Mucosa of stomach (tissue), 1 donor: ENCODE data around the gene KDM5D.
A peak's percentile ranks its signal among the peaks of the same experiment; 100 is the strongest.

ENCODE experiments used
- H3K27me3 ChIP-seq: one replicate; pipeline ENCODE4 v1.7.0; 2013; ENCODE audit warnings: mild to moderate bottlenecking, low read length; ENCODE audit not compliant: control insufficient read depth, insufficient read depth
- H3K36me3 ChIP-seq: one replicate; pipeline ENCODE4 v1.7.0; 2013; ENCODE audit warnings: low read length; ENCODE audit not compliant: control insufficient read depth, insufficient read depth
- H3K4me1 ChIP-seq: one replicate; pipeline ENCODE4 v1.7.0; 2013; ENCODE audit warnings: mild to moderate bottlenecking, low read length; ENCODE audit not compliant: control insufficient read depth, insufficient read depth
- H3K4me3 ChIP-seq: one replicate; pipeline ENCODE4 v1.7.0; 2013; ENCODE audit warnings: low read length
- H3K9ac ChIP-seq: one replicate; pipeline ENCODE4 v1.7.0; 2013; ENCODE audit warnings: mild to moderate bottlenecking, low read length, moderate library complexity
- H3K9me3 ChIP-seq: one replicate; pipeline ENCODE4 v1.7.0; 2013; ENCODE audit warnings: mild to moderate bottlenecking, low read length, moderate library complexity; ENCODE audit not compliant: control insufficient read depth
- donor health status: Pancreatic carcinoma.

Gene KDM5D

GRCh38 chrY:19744381-19745378 is at the start of gene KDM5D:
KDM5D (minus strand) TSS chrY:19744726; CDS start chrY:19744534, 192 bp downstream.
- H3K36me3 ChIP-seq: no peaks in the 10 kb centered on the region
- peak within 1 kb of the TSS; percentile 84 for H3K4me3 ChIP-seq
- no peaks in the 10 kb centered on the region for H3K27me3 ChIP-seq
- peak within 1 kb of the TSS; percentile 87 for H3K9ac ChIP-seq
- H3K4me1 ChIP-seq: no peaks in the 10 kb centered on the region
- no peaks in the 10 kb centered on the region for H3K9me3 ChIP-seq

- Histone ChIP-seq H3K36me3 (no peaks in the 10 kb centered on the region), H3K4me1 (no peaks in the 10 kb centered on the region), H3K4me3 (no peak overlapping the region), H3K9ac (no peak overlapping the region), H3K27me3 (no peaks in the 10 kb centered on the region), H3K9me3 (no peaks in the 10 kb centered on the region)
Observed at GRCh38 chrY:19768375-19768774, 23.8 kb upstream of the KDM5D start.

GRCh38 chrY:19743331-19743730 is 1.2 kb downstream of the KDM5D start:
- peak overlapping the region; percentile 87 for H3K9ac ChIP-seq
- no peaks in the 10 kb centered on the region for H3K27me3 ChIP-seq
- no peaks in the 10 kb centered on the region for H3K4me1 ChIP-seq
- H3K4me3 ChIP-seq: no peak overlapping the region
- H3K36me3 ChIP-seq: no peaks in the 10 kb centered on the region
- H3K9me3 ChIP-seq: no peaks in the 10 kb centered on the region

GRCh38 chrY:19742153-19742552 is 2.4 kb downstream of the KDM5D start:
- Histone ChIP-seq H3K4me3 (no peak overlapping the region), H3K4me1 (no peaks in the 10 kb centered on the region), H3K27me3 (no peaks in the 10 kb centered on the region), H3K36me3 (no peaks in the 10 kb centered on the region), H3K9me3 (no peaks in the 10 kb centered on the region), H3K9ac (no peak overlapping the region)

- no peaks in the 10 kb centered on the region for H3K4me1 ChIP-seq
- no peak overlapping the region for H3K9ac ChIP-seq
- no peaks in the 10 kb centered on the region for H3K27me3 ChIP-seq
- H3K36me3 ChIP-seq: no peaks in the 10 kb centered on the region
- H3K4me3 ChIP-seq: no peak overlapping the region
- H3K9me3 ChIP-seq: no peaks in the 10 kb centered on the region
Observed at GRCh38 chrY:19734425-19734824, 10.1 kb downstream of the KDM5D start.

GRCh38 chrY:19717950-19718349 is 26.6 kb downstream of the KDM5D start:
- Histone ChIP-seq H3K36me3 (no peaks in the 10 kb centered on the region), H3K4me1 (no peaks in the 10 kb centered on the region), H3K9me3 (no peaks in the 10 kb centered on the region), H3K4me3 (no peak overlapping the region), H3K9ac (no peak overlapping the region), H3K27me3 (no peaks in the 10 kb centered on the region)

- Histone ChIP-seq H3K4me3 (no peak overlapping the region), H3K4me1 (no peaks in the 10 kb centered on the region), H3K27me3 (no peaks in the 10 kb centered on the region), H3K9ac (no peak overlapping the region), H3K9me3 (no peaks in the 10 kb centered on the region), H3K36me3 (no peaks in the 10 kb centered on the region)
Observed at GRCh38 chrY:19717146-19717545, 27.4 kb downstream of the KDM5D start.

GRCh38 chrY:19715226-19715625 is 29.3 kb downstream of the KDM5D start:
- Histone ChIP-seq H3K9ac (no peak overlapping the region), H3K27me3 (no peaks in the 10 kb centered on the region), H3K4me3 (no peak overlapping the region), H3K36me3 (no peaks in the 10 kb centered on the region), H3K9me3 (no peaks in the 10 kb centered on the region), H3K4me1 (no peaks in the 10 kb centered on the region)

- no peaks in the 10 kb centered on the region for H3K9me3 ChIP-seq
- no peak overlapping the region for H3K9ac ChIP-seq
- H3K4me1 ChIP-seq: no peaks in the 10 kb centered on the region
- no peak overlapping the region for H3K4me3 ChIP-seq
- no peaks in the 10 kb centered on the region for H3K36me3 ChIP-seq
- no peaks in the 10 kb centered on the region for H3K27me3 ChIP-seq
Observed at GRCh38 chrY:19713430-19713829, 31.1 kb downstream of the KDM5D start.

GRCh38 chrY:19706273-19706672 is 38.3 kb downstream of the KDM5D start:
- H3K9me3 ChIP-seq: no peaks in the 10 kb centered on the region
- no peak overlapping the region for H3K4me3 ChIP-seq
- H3K27me3 ChIP-seq: no peaks in the 10 kb centered on the region
- H3K4me1 ChIP-seq: no peaks in the 10 kb centered on the region
- no peaks in the 10 kb centered on the region for H3K36me3 ChIP-seq
- H3K9ac ChIP-seq: no peak overlapping the region

- H3K9me3 ChIP-seq: no peaks in the 10 kb centered on the region
- H3K4me1 ChIP-seq: no peaks in the 10 kb centered on the region
- H3K4me3 ChIP-seq: no peak overlapping the region
- H3K27me3 ChIP-seq: no peaks in the 10 kb centered on the region
- no peak overlapping the region for H3K9ac ChIP-seq
- H3K36me3 ChIP-seq: no peaks in the 10 kb centered on the region
Observed at GRCh38 chrY:19698495-19698894, 46.0 kb downstream of the KDM5D start.

- Histone ChIP-seq H3K9ac (no peak overlapping the region), H3K27me3 (no peaks in the 10 kb centered on the region), H3K4me1 (no peaks in the 10 kb centered on the region), H3K9me3 (no peaks in the 10 kb centered on the region), H3K36me3 (no peaks in the 10 kb centered on the region), H3K4me3 (no peak overlapping the region)
Observed at GRCh38 chrY:19680821-19681220, 63.7 kb downstream of the KDM5D start.
